Stomach (tissue), 9 donors: ENCODE data around the gene ZNF628. TPM values are rescaled to one million over a fixed set of nuclear protein-coding genes. Genes with fewer than 3 reads are reported as not detected.

Source experiments
- DNase-seq, 2 donors: peaks; one replicate each; pipeline versions ENCODE4 v3.0.0 to v3.0.0-alpha.2; 2013 to 2019
- H3K27ac ChIP-seq, 5 donors: fragments of 200-600 bp in 4 of 5; sonication (generic) in 4 of 5; one replicate each; pipeline ENCODE4 v1.5.1; 2013 to 2019; ENCODE audit warnings: mild to moderate bottlenecking in 1 of 5, moderate library complexity in 1 of 5
- H3K27me3 ChIP-seq, 3 donors: fragments of 200-600 bp; sonication (generic); one replicate each; pipeline ENCODE4 v1.5.1; 2017 to 2019; ENCODE audit warnings: mixed run types in 1 of 3
- H3K36me3 ChIP-seq, 4 donors: fragments of 200-600 bp; sonication (generic); 1 replicate in 3 of 4; 2 replicates in 1 of 4; pipeline ENCODE4 v1.5.1; 2016 to 2019
- H3K4me1 ChIP-seq, 4 donors: fragments of 200-600 bp; sonication (generic); one replicate each; pipeline ENCODE4 v1.5.1; 2016 to 2019
- H3K4me3 ChIP-seq, 4 donors: fragments of 200-600 bp; sonication (generic) in 3 of 4; one replicate each; pipeline ENCODE4 v1.5.1; 2016 to 2019; ENCODE audit warnings: mild to moderate bottlenecking in 1 of 4
- H3K9me3 ChIP-seq, 4 donors: fragments of 200-600 bp; sonication (generic); one replicate each; pipeline ENCODE4 v1.5.1; 2016 to 2019
- EP300 ChIP-seq: sonication (generic); formaldehyde crosslinking; IDR thresholded peaks from one replicate; pipeline ENCODE4 v1.6.1; 2017; ENCODE audit warnings: antibody characterized with exemption
- POLR2A ChIP-seq, 4 donors: fragments of 450-650 bp; IDR thresholded peaks; one replicate each; pipeline ENCODE4 v1.6.1; 2016; ENCODE audit warnings: antibody characterized with exemption in 4 of 4, control low read depth in 2 of 4, mild to moderate bottlenecking in 1 of 4, moderate library complexity in 1 of 4
- POLR2AphosphoS5 ChIP-seq, 3 donors: sonication (generic); formaldehyde crosslinking; IDR thresholded peaks; one replicate each; pipeline ENCODE4 v1.6.1; 2016; ENCODE audit warnings: antibody characterized with exemption in 3 of 3
- WGBS, 5 donors: extraction: QIAGEN DNeasy Blood & Tissue Kit in 3 of 5; methylation state at CpG; one replicate each; pipeline versions ENCODE4 v1.1.5 to v1.1.7; 2013 to 2018; 5-methylcytosine and 5-hydroxymethylcytosine counted together
- intact Hi-C: fragments of 100-400 bp; cut with DNase I; formaldehyde crosslinking; loops from one replicate; pipeline ENCODE4 v1.15.1; 2023; ENCODE audit warnings: low total_unique reads
- polyA plus RNA-seq, 3 donors: library from polyadenylated mRNA; stranded (reverse); fragments of 200-250 nt; gene quantifications; one replicate each; pipeline ENCODE4 v1.2.3, GENCODE V29; 2013
- total RNA-seq, 5 donors: library from RNA; depleted of rRNA; stranded (reverse); fragments of >200 nt; gene quantifications; one replicate each; pipeline versions ENCODE4 v1.1.0 to v1.2.3, GENCODE V29; 2014 to 2016
- TF ChIP-seq, protein P1 (sequence below), 7 experiments: fragments of 450-650 bp in 4 of 7; fragments of 200-600 bp in 3 of 7; sonication (generic) in 3 of 7; IDR thresholded peaks; one replicate each; pipeline ENCODE4 v1.5.1; 2016 to 2019; ENCODE audit warnings: antibody characterized with exemption in 7 of 7, control low read depth in 2 of 7, mild to moderate bottlenecking in 1 of 7
- donor health status: healthy with polysubstance abuse.
- donor health status: Bipolar disorder and iron deficiency.
- donor health status: healthy.

The ZNF628 gene
- total and polyA plus RNA-seq, 8 donors = 0.58 to 16.1 (median 5.0) TPM

DNA sequence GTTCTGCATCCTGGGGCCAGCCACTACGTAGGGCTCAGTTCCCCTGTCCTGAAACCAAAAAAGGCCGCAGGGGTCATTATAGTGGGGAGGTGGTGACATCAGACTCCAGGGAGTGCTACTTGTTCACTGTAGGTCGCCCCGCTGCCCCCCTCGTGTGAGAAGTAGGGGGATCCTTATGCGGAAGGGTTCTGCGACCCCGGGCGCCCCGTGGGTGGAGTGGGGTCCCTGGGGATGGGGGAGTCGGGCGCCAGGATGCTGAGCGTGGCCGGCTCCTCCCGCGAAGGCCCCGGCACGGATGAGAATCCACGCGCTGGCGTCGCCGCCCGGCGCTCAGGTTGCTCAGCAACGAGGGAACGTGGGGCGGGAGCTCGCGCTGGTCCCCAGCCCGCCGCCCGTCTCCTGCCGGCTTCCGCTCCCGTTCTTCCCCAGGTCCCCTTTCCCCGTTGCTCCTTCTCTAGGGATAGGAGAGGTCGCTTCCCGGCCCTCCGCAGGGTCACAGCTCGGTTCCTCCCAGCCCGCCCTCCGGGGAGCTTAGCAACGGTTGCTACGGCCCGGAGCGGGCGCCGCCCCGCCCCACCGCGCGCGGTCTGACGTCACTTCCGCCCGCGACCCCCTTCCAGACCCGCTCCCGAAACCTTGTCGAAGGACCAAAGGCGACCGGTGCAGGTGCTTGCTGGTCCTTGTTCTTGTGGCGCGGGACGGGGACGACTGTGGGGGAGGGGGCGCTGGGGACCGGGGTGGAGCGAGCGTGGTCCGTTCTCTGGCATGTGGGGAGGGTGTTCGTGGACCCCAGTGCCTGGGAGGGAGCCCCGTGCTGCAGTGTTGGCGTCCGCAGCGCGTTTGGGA, 8.4 kb downstream of the ZNF628 start, which contains the start of gene NAT14:
TSS of gene NAT14 (plus strand) at position 596 of the 846 bp plus-strand sequence. CDS start 521 bp downstream, outside the sequence.
- Histone ChIP-seq H3K36me3 (peaks cover 12 to 39% (median 32%) of the 10 kb centered on the region in 4 donors), H3K4me3 (peak within 1 kb of the TSS; percentile 55 to 66 (median 60)), H3K27me3 (peaks cover 0 to 34% (median 10%) of the 10 kb centered on the region in 3 donors), H3K27ac (peak within 1 kb of the TSS; percentile 79 to 96 (median 85)), H3K4me1 (peaks cover 36 to 65% (median 51%) of the 10 kb centered on the region in 4 donors), H3K9me3 (no peaks in the 10 kb centered on the region)
- peak; percentile 45 to 93 for DNase-seq
- no peak for TF ChIP-seq EP300
- peak in 1 of 3 donors; percentile 33 for TF ChIP-seq POLR2AphosphoS5 (IDR thresholded peaks at IDR 0.05)
- intact Hi-C loops = no loop called here
- 2 to 3% (median 2%) methylated on average over 13 to 78 of the region's 78 CpGs for WGBS, 5 donors

DNA sequence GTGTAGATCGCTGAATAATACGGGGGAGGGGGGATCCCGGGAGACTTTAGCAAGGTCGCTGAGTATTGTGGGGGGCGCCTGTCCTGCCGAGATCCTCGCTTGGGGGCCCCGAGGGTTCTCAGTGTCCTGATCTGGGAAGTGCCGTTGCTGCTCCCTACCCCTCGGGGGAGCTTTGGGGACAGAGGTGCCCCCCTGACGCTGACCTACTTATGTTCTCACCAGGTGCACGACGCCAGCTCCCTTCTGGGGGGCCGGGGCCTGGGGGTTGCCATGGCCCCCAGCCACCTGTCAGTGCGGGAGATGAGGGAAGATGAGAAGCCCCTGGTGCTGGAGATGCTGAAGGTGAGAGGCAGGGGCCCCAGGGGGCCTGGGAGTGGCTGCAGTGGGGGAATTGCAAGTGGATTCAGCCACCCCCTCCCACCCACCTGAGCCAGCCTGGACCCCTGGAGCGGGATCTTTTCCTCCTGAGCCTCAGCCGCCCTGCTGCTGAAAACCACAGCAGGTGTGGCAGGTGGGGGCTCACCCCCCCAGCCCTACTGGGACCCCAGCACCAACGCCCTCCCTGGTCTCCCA, 9.1 kb downstream of the ZNF628 start:
- H3K27ac ChIP-seq = peak overlapping the region; percentile 79 to 96 (median 85)
- H3K4me1 ChIP-seq = peaks cover 36 to 67% (median 54%) of the 10 kb centered on the region in 4 donors
- peak overlapping the region; percentile 55 to 66 (median 60) for H3K4me3 ChIP-seq
- intact Hi-C loops = no loop called here
- H3K9me3 ChIP-seq = no peaks in the 10 kb centered on the region
- TF ChIP-seq, protein P1, sequence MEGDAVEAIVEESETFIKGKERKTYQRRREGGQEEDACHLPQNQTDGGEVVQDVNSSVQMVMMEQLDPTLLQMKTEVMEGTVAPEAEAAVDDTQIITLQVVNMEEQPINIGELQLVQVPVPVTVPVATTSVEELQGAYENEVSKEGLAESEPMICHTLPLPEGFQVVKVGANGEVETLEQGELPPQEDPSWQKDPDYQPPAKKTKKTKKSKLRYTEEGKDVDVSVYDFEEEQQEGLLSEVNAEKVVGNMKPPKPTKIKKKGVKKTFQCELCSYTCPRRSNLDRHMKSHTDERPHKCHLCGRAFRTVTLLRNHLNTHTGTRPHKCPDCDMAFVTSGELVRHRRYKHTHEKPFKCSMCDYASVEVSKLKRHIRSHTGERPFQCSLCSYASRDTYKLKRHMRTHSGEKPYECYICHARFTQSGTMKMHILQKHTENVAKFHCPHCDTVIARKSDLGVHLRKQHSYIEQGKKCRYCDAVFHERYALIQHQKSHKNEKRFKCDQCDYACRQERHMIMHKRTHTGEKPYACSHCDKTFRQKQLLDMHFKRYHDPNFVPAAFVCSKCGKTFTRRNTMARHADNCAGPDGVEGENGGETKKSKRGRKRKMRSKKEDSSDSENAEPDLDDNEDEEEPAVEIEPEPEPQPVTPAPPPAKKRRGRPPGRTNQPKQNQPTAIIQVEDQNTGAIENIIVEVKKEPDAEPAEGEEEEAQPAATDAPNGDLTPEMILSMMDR (IDR thresholded peaks at IDR 0.05) = no peak
- TF ChIP-seq POLR2A (IDR thresholded peaks at IDR 0.05) = no peak
- no peak for TF ChIP-seq POLR2AphosphoS5 (IDR thresholded peaks at IDR 0.05)
- TF ChIP-seq EP300 = no peak
- H3K36me3 ChIP-seq = peaks cover 12 to 37% (median 31%) of the 10 kb centered on the region in 4 donors
- peaks cover 0 to 41% (median 10%) of the 10 kb centered on the region in 3 donors for H3K27me3 ChIP-seq
- WGBS, 5 donors = 20 to 38% (median 24%) methylated on average over 3 to 18 of the region's 18 CpGs
- DNase-seq = no peak

DNA sequence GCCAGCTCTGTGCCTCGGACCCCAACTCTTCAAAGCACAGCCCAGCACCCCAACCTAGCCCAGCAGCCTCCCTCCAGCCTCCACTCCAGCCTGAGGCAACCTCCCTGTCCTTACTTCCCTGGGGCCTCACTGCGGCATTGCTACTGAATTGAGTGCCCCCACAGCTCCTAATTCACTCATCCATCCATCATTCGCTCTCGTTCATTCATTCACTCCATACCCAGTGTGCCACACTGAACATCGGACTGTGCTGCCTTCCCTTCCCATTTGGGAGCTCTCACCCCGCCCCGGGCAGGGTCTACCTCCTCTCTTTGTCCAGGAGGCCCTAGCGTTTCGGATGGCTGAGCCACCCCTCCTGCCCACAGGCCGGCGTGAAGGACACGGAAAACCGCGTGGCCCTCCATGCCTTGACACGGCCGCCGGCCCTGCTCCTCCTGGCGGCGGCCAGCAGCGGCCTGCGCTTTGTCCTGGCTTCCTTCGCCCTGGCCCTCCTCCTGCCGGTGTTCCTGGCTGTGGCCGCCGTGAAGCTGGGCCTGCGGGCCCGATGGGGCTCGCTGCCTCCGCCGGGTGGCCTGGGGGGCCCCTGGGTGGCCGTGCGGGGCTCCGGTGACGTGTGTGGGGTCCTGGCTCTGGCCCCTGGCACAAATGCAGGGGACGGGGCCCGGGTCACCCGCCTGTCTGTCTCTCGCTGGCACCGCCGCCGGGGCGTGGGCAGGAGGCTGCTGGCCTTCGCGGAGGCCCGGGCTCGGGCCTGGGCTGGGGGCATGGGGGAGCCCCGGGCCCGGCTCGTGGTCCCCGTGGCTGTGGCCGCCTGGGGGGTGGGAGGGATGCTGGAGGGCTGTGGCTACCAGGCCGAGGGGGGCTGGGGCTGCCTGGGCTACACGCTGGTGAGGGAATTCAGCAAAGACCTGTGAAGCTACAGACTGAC, 9.9 kb downstream of the ZNF628 start:
- intact Hi-C loops = no loop called here
- DNase-seq = no peak
- peaks cover 0 to 49% (median 10%) of the 10 kb centered on the region in 3 donors for H3K27me3 ChIP-seq
- H3K27ac ChIP-seq = peak overlapping the region; percentile 41 to 96 (median 85)
- H3K9me3 ChIP-seq = no peaks in the 10 kb centered on the region
- peaks cover 12 to 29% (median 25%) of the 10 kb centered on the region in 4 donors for H3K36me3 ChIP-seq
- peak overlapping the region in 1 of 4 donors; percentile 1 for H3K4me3 ChIP-seq
- peaks cover 40 to 75% (median 58%) of the 10 kb centered on the region in 4 donors for H3K4me1 ChIP-seq
- TF ChIP-seq, protein P1 (IDR thresholded peaks at IDR 0.05) = no peak
- TF ChIP-seq POLR2A (IDR thresholded peaks at IDR 0.05) (no peak), POLR2AphosphoS5 (IDR thresholded peaks at IDR 0.05) (no peak), EP300 (no peak)
- whole genome bisulfite sequencing, 5 donors = 64 to 77% (median 73%) methylated on average over 25 to 53 of the region's 53 CpGs

DNA sequence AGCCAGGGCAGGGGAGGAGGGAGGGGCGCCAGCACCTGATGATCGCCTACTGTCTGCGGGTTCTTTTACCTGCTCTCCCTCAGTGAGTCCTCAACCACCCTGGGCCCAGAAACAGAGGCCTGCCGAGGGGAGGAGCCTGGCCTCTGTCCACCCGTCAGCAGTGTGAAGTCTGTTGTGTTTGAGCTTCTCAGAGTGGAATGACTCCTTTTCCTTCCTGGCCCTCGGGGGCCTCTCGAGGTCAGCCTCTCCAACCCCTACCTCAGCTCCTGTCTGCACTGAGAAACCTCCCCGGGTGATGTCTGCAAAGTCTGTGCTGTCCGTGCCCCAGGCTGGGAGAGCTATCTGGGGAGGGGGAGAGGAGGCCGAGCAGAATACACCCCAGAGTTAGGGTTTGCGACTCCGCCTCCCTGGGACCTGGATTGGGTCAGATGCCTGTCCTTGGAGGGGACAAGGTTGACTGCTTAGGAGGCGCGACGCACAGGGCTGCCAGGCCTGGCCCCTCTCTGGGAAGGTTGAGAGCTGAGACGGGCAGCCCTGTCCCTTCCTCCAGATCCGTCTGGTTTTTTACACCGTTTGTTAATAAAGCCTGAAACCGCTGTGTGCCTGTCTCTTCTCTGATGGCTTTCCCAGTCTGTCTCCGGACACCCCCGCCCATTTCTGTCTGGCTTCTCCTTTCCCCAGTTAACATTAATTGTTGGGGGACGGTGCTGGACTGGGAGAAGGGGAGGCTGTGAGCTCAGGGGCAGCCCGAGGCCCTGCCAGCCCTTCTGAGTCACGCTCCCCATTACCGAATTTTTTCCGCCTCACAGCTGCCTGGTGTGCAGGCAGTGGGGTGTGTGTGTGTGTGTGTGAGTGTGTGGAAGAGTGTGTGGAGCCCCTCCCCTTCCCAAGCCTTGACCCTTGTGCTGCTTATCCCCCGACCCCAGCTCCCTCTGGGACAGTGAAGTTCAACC, 10.8 kb downstream of the ZNF628 start:
- peaks cover 0 to 59% (median 10%) of the 10 kb centered on the region in 3 donors for H3K27me3 ChIP-seq
- no peaks in the 10 kb centered on the region for H3K9me3 ChIP-seq
- H3K4me1 ChIP-seq = peaks cover 41 to 85% (median 66%) of the 10 kb centered on the region in 4 donors
- H3K4me3 ChIP-seq = peak overlapping the region in 1 of 4 donors; percentile 1
- peak overlapping the region; percentile 41 to 96 (median 85) for H3K27ac ChIP-seq
- H3K36me3 ChIP-seq = peaks cover 12 to 20% (median 15%) of the 10 kb centered on the region in 4 donors
- 25 to 42% (median 33%) methylated on average over 24 to 27 of the region's 27 CpGs for WGBS, 5 donors
- peak in 1 of 2 donors; percentile 90 for DNase-seq
- TF ChIP-seq EP300 (no peak), POLR2AphosphoS5 (IDR thresholded peaks at IDR 0.05) (peak in 2 of 3 donors; percentile 18 to 25)
- intact Hi-C loops = no loop called here
